ENCODE measurements around the gene TMEFF2. TPM values are rescaled to one million over a fixed set of nuclear protein-coding genes. Genes with fewer than 3 reads are reported as not detected.

TMEFF2 gene
- total and polyA plus RNA-seq, 2 donors = 3.5 to 4.7 TPM

DNA sequence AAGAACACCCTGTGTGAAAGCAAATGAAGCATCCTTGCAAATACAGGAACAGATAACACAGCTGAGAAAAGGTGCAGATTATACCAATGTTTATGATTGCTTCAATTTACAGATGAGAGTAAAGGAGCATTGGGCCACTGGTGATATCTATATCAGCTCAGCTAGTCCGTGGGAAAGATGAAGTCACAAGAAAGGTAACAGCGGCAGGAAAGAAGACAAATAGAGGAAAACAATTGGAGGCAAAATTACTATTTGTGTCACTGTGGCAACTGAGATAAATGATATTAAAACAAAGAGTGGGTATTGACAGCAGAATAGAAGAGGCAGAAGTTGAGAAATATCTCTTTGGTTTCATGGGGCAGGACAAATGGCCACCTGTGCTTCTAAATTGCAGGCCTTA is 226.6 kb downstream of the TMEFF2 start:
- DNase-seq (ENCODE audit: extremely low spot score) = no peak
- H3K36me3 ChIP-seq (ENCODE audit: insufficient read depth) = no peaks in the 10 kb centered on the region
- no peaks in the 10 kb centered on the region for H3K4me1 ChIP-seq (ENCODE audit: insufficient read depth)
- 88% methylated on average over 2 of the region's 2 CpGs for whole genome bisulfite sequencing
- H3K27ac ChIP-seq (ENCODE audit: low read depth) = no peak overlapping the region
- no peak overlapping the region for H3K4me3 ChIP-seq (ENCODE audit: low read depth, low read length)

DNA sequence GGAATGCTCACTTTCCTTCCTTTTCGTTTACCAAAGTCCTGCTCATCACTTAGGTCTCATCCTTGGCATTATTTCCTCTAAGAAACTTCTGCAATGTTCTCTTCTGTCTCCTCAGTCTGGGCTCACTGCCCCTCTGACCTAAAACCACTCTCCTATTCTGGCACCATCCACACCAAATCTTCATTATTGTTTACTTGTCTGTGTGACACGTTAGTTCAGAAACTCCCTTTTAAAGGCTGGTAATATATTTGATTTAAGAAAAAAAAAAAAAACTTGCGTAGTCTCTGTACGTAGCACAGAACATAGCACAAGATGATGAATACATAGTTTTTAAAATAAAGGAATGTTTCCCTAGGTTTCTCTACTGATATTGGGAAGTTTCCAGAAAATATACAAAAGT is 229.0 kb downstream of the TMEFF2 start:
- Histone ChIP-seq H3K36me3 (ENCODE audit: insufficient read depth) (no peaks in the 10 kb centered on the region), H3K4me3 (ENCODE audit: low read depth, low read length) (no peak overlapping the region), H3K27ac (ENCODE audit: low read depth) (no peak overlapping the region), H3K4me1 (ENCODE audit: insufficient read depth) (no peaks in the 10 kb centered on the region)
- 50% methylated on average over 4 of the region's 4 CpGs for WGBS
- DNase-seq (ENCODE audit: extremely low spot score) = no peak

DNA sequence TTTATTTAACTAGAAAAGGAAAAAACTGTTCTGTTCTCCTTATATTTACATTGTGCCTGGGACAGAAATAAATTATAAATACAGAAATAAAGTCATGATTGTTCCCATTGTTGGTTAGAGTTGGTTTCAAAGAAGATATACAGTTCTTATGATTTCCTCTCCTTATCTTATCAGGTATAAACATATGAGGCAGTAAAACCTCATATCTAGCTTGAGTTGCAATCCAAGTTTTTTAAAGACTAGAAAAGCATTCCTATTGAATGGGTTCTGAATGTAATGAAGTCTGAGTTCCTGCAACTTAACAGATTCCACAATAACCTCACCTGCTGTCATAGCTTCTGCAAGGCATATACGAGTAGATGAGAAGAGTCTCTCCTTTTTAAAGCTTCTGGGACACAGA is 233.2 kb downstream of the TMEFF2 start:
- no peaks in the 10 kb centered on the region for H3K36me3 ChIP-seq (ENCODE audit: insufficient read depth)
- H3K4me3 ChIP-seq (ENCODE audit: low read depth, low read length) = no peak overlapping the region
- WGBS = 22% methylated on average over 1 of the region's 1 CpG
- DNase-seq (ENCODE audit: extremely low spot score) = no peak
- no peaks in the 10 kb centered on the region for H3K4me1 ChIP-seq (ENCODE audit: insufficient read depth)
- no peak overlapping the region for H3K27ac ChIP-seq (ENCODE audit: low read depth)

DNA sequence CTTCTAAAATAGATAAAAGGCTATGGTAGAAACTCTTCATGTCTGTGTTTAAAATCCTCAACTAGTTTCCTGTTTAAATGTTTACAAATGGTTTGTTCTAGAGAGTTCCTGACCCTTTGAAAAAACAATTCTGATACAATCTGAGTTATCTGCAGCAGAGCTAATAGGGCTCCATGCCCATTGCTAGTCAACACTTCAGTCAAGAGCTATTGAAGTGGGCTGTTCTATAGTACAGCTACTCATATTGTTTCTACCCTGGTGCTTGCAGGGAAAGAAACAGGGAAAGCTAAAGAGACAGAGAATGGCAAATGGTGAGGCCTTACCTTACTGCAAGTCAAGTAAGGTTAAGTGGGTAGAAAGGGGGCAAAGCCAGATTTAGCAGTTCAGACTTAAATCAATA is 235.5 kb downstream of the TMEFF2 start:
- H3K4me1 ChIP-seq (ENCODE audit: insufficient read depth) = no peaks in the 10 kb centered on the region
- no peak for DNase-seq (ENCODE audit: extremely low spot score)
- H3K27ac ChIP-seq (ENCODE audit: low read depth) = no peak overlapping the region
- H3K36me3 ChIP-seq (ENCODE audit: insufficient read depth) = no peaks in the 10 kb centered on the region
- H3K4me3 ChIP-seq (ENCODE audit: low read depth, low read length) = no peak overlapping the region

DNA sequence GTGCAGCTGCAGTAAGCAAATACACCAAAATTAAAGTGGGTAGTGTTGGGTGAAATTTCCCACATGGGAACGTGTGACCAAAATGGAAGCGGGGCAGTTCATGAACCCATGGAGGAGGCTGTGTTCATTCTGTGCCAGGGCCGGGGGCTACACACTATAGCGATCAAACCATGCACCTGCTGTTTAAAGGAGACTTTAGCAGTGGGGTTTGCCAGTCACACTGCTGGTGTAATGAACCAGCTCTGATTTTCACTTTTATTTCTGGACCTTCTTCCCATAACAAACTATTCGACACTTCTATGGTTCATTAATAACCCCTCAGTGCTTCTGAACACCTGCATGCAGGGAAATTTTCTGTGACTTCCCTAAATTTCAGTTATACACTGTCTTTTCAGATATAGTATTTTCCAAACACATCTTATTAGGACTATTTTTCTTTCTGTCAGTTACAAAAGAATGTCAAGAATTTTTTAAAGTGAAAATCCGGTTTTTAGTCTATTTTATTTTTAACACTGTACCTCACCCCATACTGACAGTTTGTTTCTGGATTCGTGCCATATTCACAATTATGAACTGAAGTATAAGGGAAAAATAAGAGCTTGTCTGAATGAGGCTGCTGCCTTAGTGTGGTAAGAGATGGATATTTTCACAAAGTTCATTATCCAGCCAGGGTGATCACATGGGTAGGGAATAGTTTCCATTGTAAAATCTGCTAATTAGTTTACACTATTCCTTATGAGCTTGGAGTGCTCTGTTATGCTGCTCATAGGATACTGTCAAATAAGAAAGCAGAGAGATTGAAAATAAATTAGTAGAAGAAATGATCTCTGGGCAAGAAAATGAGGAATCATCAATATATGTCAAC is 236.5 kb downstream of the TMEFF2 start:
- H3K4me1 ChIP-seq (ENCODE audit: insufficient read depth) = no peaks in the 10 kb centered on the region
- H3K27ac ChIP-seq (ENCODE audit: low read depth) = no peak overlapping the region
- 54% methylated on average over 7 of the region's 7 CpGs for WGBS
- no peaks in the 10 kb centered on the region for H3K36me3 ChIP-seq (ENCODE audit: insufficient read depth)
- no peak overlapping the region for H3K4me3 ChIP-seq (ENCODE audit: low read depth, low read length)
- no peak for DNase-seq (ENCODE audit: extremely low spot score)

DNA sequence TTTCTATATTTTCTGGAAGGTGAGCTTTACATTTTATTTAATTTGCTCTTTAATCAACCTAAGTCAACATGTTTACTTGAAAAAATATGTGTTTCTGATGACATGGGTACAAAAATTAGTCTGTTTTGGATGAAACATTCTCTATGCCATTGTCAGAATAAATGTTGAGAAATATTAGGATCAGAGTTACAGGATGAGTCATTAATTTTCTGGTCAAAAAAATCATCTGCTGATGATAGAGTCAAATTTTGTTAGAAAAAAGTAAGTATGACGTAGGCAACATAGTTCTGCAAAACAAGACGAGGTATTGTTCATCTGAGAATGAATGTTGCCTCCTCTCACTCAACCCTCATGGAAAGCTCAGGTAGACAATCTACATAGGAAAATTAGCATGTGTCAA is 240.3 kb downstream of the TMEFF2 start:
- no peaks in the 10 kb centered on the region for H3K36me3 ChIP-seq (ENCODE audit: insufficient read depth)
- DNase-seq (ENCODE audit: extremely low spot score) = no peak
- no peak overlapping the region for H3K4me3 ChIP-seq (ENCODE audit: low read depth, low read length)
- no peaks in the 10 kb centered on the region for H3K4me1 ChIP-seq (ENCODE audit: insufficient read depth)
- no peak overlapping the region for H3K27ac ChIP-seq (ENCODE audit: low read depth)
- WGBS = 70% methylated on average over 2 of the region's 2 CpGs

DNA sequence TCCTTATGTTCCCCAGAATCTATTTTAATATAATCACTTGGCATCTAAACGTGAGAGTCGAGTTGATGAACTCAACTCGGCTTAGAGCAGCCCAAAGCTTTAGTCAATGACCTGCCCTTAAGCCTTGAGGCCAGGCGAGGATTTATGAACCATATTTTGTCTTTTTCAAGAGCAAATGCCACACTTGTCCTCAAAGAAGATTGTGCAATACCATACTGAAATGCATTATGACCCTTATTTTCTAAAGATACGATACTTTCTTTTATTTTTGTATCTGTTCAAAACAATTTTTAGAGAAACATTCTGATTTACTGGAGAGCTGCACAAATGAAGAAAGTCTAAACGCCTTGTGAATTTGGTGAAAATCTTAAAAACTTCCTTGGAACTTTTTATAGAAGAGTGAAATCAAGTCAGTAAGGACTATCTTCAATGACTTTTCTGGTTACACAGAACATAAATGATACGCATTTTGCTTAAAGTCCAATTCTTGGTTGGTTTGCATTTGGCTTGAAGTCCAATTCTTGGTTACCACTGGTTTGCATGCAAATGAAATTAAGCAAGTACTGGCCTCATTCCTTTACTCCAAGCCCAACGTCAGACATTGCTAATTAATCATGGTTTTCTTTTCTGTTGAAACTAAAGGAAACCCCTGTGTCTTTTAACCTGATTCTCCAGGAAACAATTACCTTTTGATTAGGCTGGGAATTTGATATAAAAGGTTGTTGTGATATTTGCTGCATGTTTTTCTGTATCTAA is 242.0 kb downstream of the TMEFF2 start:
- no peak overlapping the region for H3K4me3 ChIP-seq (ENCODE audit: low read depth, low read length)
- WGBS = 65% methylated on average over 8 of the region's 8 CpGs
- no peaks in the 10 kb centered on the region for H3K36me3 ChIP-seq (ENCODE audit: insufficient read depth)
- DNase-seq (ENCODE audit: extremely low spot score) = no peak
- no peak overlapping the region for H3K27ac ChIP-seq (ENCODE audit: low read depth)
- no peaks in the 10 kb centered on the region for H3K4me1 ChIP-seq (ENCODE audit: insufficient read depth)

DNA sequence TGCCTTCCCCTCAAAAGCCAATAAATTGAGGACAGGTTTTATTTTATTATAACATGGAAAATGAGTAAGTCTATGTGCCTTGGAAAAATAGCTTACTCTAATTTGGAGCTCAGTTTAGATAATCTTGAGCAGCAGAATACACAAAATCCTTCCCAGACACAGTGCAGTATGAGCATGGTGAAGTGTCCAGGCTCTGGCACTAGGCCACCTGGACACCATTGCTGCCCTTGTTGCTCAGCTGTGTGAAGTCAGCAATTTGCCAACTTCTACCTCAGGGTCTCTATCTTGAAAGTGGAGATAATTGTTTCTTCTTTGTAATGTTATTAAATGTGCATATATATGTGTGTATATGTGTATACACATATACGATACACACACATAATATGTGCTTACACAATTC is 242.9 kb downstream of the TMEFF2 start:
- 87% methylated on average over 1 of the region's 1 CpG for WGBS
- Histone ChIP-seq H3K4me1 (ENCODE audit: insufficient read depth) (no peaks in the 10 kb centered on the region), H3K4me3 (ENCODE audit: low read depth, low read length) (no peak overlapping the region), H3K27ac (ENCODE audit: low read depth) (no peak overlapping the region), H3K36me3 (ENCODE audit: insufficient read depth) (no peaks in the 10 kb centered on the region)
- DNase-seq (ENCODE audit: extremely low spot score) = no peak

DNA sequence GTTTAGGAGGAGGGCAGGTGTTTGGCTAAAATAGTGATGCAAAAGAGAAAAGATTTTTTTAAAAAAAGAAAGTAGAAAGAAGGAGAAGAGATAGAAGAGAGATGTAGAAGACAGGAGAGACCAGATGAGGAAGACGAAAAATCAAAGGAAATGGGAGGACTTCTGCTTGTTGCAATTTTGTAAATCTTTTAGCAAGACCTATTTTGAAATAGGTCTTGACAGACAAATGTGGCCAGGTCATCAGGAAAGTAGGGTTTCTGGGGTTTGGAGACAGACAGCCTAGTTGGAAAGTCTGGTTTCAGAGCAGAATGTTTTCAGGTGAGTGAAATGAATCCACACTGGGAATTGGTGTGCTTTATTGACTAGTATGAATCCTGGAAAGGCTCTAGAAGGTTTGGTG is 243.4 kb downstream of the TMEFF2 start:
- Histone ChIP-seq H3K4me1 (ENCODE audit: insufficient read depth) (no peaks in the 10 kb centered on the region), H3K27ac (ENCODE audit: low read depth) (no peak overlapping the region), H3K36me3 (ENCODE audit: insufficient read depth) (no peaks in the 10 kb centered on the region), H3K4me3 (ENCODE audit: low read depth, low read length) (no peak overlapping the region)
- WGBS = 88% methylated on average over 1 of the region's 1 CpG
- DNase-seq (ENCODE audit: extremely low spot score) = no peak

DNA sequence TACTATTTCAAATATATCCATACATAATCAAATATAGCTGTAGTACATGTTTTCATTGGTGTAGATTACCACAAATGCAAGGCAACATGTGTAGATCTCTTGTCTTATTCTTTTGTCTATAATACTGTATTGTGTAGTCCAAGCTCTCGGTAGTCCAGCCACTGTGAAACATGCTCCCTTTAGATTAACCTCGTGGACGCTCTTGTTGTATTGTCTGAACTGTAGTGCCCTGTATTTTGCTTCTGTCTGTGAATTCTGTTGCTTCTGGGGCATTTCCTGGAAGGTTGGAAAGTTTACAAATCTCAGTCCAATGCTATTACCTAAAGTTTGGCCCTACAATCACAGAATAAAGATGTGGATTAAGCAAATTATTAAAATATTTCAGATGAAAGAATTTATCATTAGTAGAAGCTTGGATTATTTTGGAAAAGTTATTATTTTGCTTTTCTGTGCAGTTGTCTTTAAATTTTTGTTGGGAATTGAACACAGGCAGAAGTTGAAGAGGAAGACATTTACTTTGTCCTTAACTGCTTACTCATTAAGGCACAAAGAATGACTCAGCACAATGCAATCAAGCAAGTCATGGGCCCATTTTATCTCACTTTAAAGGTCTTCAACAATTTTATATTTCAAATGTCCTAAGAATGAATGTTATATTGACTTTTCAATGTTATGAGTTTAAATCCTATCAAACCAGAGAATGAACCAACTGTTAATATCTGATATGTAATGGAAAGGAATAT is 244.4 kb downstream of the TMEFF2 start:
- Histone ChIP-seq H3K4me3 (ENCODE audit: low read depth, low read length) (no peak overlapping the region), H3K4me1 (ENCODE audit: insufficient read depth) (no peaks in the 10 kb centered on the region), H3K27ac (ENCODE audit: low read depth) (no peak overlapping the region), H3K36me3 (ENCODE audit: insufficient read depth) (no peaks in the 10 kb centered on the region)
- 86% methylated on average over 3 of the region's 3 CpGs for WGBS
- no peak for DNase-seq (ENCODE audit: extremely low spot score)

DNA sequence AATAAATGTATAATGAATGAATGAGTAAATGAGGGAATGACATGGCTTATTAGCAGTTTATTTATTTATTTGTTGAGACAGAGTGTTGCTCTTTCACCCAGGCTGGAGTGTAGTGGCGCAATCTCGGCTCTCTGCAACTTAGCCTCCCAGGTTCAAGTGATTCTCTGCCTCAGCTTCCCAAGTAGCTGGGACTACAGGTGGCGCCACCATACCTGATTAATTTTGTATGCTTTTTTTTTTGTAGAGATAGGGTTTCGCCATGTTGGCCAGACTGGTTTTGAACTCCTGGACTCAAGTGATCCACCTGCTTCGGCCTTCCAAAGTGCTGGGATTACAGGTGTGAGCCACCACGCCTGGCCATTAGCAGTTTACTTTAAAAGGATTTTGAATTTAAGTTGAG is 247.5 kb downstream of the TMEFF2 start:
- no peaks in the 10 kb centered on the region for H3K36me3 ChIP-seq (ENCODE audit: insufficient read depth)
- WGBS = 99% methylated on average over 6 of the region's 6 CpGs
- no peak overlapping the region for H3K27ac ChIP-seq (ENCODE audit: low read depth)
- DNase-seq (ENCODE audit: extremely low spot score) = no peak
- H3K4me3 ChIP-seq (ENCODE audit: low read depth, low read length) = no peak overlapping the region
- no peaks in the 10 kb centered on the region for H3K4me1 ChIP-seq (ENCODE audit: insufficient read depth)

DNA sequence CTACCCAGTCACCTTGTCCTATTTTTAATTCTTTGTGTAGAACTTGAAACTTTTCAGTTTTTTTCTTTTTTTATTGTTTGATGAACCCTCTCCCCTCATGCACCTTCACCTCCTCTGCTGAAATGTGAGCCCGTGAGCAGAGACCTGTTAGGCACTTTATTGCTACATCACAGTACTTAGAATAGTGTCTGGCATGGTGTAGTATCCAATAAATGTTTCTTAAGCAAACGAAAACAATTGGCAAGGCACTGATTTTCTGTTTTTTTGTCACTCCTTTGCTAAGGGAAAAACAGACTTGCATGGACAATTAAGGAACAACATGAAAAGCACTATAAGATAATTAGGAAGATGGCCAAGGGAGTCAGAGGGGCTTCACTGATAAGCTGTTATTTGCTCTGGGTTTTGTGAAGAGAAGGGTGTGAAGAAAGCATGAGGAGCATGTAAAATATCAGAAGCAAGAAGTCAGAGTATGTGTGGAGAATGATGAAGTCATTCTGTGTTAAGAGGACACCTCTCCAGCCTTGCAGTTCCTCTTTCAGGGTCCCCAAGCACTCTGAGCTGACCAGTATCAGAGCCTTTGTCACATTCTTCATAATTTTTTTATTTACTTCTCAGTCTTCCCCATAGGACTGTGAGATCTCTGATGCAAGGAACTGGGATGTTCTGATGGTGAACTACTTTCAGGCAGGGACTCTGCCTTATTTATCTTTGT is 248.1 kb downstream of the TMEFF2 start:
- Histone ChIP-seq H3K36me3 (ENCODE audit: insufficient read depth) (no peaks in the 10 kb centered on the region), H3K4me1 (ENCODE audit: insufficient read depth) (no peaks in the 10 kb centered on the region), H3K27ac (ENCODE audit: low read depth) (no peak overlapping the region), H3K4me3 (ENCODE audit: low read depth, low read length) (no peak overlapping the region)
- DNase-seq (ENCODE audit: extremely low spot score) = no peak
- WGBS = 35% methylated on average over 2 of the region's 2 CpGs

DNA sequence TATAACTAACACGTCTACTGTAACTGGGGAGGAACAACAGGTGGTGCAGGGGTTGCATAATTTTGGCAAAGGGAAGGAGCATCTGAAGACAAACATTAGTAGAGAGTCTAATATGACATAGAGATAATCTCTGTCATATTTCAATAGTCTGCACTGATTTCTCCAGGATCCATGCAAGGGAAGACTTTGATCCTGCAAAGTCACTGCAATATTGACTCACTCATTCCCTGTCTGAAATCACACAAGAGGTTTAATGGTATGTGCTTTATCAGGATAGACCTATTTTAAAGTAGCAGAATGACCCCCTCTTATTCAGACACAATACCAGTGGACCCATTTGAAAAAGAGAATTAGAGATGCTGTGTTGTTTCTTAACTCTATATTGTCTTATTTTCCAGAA is 249.1 kb downstream of the TMEFF2 start:
- H3K27ac ChIP-seq (ENCODE audit: low read depth) = no peak overlapping the region
- 70% methylated on average over 1 of the region's 1 CpG for WGBS
- DNase-seq (ENCODE audit: extremely low spot score) = no peak
- H3K36me3 ChIP-seq (ENCODE audit: insufficient read depth) = no peaks in the 10 kb centered on the region
- no peaks in the 10 kb centered on the region for H3K4me1 ChIP-seq (ENCODE audit: insufficient read depth)
- H3K4me3 ChIP-seq (ENCODE audit: low read depth, low read length) = no peak overlapping the region

Measured in urinary bladder (tissue), 4 donors.